Natural killer cell (primary cell): ENCODE data around the gene RRP15. TPM values are rescaled to one million over a fixed set of nuclear protein-coding genes. Genes with fewer than 3 reads are reported as not detected.

Source experiments
- ATAC-seq, 3 donors: fragments of 150-1000 bp in 2 of 3; fragments of 200-7000 bp in 1 of 3; cut with Tn5 transposase; 1 replicate in 1 of 3; 2 replicates in 2 of 3; pipeline ENCODE4 v1.10.0; 2021; ENCODE audit warnings: mild to moderate bottlenecking in 2 of 3, moderate library complexity in 2 of 3
- DNase-seq, 2 donors: peaks; one replicate each; pipeline versions ENCODE4 v3.0.0 to v3.0.0-alpha.2; 2013 to 2021; ENCODE audit warnings: mixed read lengths in 1 of 2
- H3K27ac ChIP-seq: one replicate; pipeline ENCODE4 v1.5.1; 2013; ENCODE audit warnings: mild to moderate bottlenecking, low read length
- H3K27me3 ChIP-seq: one replicate; pipeline ENCODE4 v1.6.1; 2013; ENCODE audit warnings: low read length; ENCODE audit not compliant: control insufficient read depth, insufficient read depth
- H3K36me3 ChIP-seq: one replicate; pipeline ENCODE4 v1.6.1; 2013; ENCODE audit warnings: low read length; ENCODE audit not compliant: control insufficient read depth, insufficient read depth
- H3K4me1 ChIP-seq: one replicate; pipeline ENCODE4 v1.6.1; 2013; ENCODE audit warnings: low read length; ENCODE audit not compliant: control insufficient read depth, insufficient read depth
- H3K4me3 ChIP-seq: one replicate; pipeline ENCODE4 v1.5.1; 2013; ENCODE audit warnings: low read length
- H3K9me3 ChIP-seq: one replicate; pipeline ENCODE4 v1.6.1; 2013; ENCODE audit warnings: low read length; ENCODE audit not compliant: control insufficient read depth, insufficient read depth
- H3K27ac Mint-ChIP-seq, 2 donors: one replicate each; pipeline ENCODE4 v1.8.0; 2022; ENCODE audit warnings: mild to moderate bottlenecking in 2 of 2, mixed read lengths in 2 of 2, moderate library complexity in 1 of 2
- H3K27me3 Mint-ChIP-seq, 2 donors: one replicate each; pipeline ENCODE4 v1.8.0; 2022; ENCODE audit warnings: low read depth in 2 of 2, mixed read lengths in 2 of 2
- H3K36me3 Mint-ChIP-seq: one replicate; pipeline ENCODE4 v1.8.0; 2022; ENCODE audit warnings: mixed read lengths
- H3K4me1 Mint-ChIP-seq, 2 donors: one replicate each; pipeline ENCODE4 v1.8.0; 2022; ENCODE audit warnings: mixed read lengths in 2 of 2
- H3K4me3 Mint-ChIP-seq: one replicate; pipeline ENCODE4 v1.8.0; 2022; ENCODE audit warnings: mild to moderate bottlenecking, moderate library complexity, mixed read lengths
- H3K9me3 Mint-ChIP-seq, 2 donors: one replicate each; pipeline ENCODE4 v1.8.0; 2022; ENCODE audit warnings: mixed read lengths in 2 of 2
- CTCF ChIP-seq: fragments of 200-600 bp; IDR thresholded peaks from one replicate; pipeline ENCODE4 v1.8.0; 2022; ENCODE audit warnings: antibody characterized with exemption
- WGBS: methylation state at CpG from one replicate; pipeline ENCODE4 v1.1.7; 2013; ENCODE audit warnings: missing lambda C conversion rate; ENCODE audit not compliant: insufficient coverage; 5-methylcytosine and 5-hydroxymethylcytosine counted together
- intact Hi-C: fragments of 100-400 bp; cut with micrococcal nuclease; formaldehyde crosslinking; loops from one replicate; pipeline ENCODE4 v1.14.2; 2022
- total RNA-seq, 4 donors: library from RNA; stranded (reverse); fragments of 120-200 nt in 1 of 4; gene quantifications; one replicate each; pipeline versions ENCODE4 v1.2.3 to v1.2.4, GENCODE V29; 2013 to 2022

The RRP15 gene
- total RNA-seq, 3 donors from 2014 or later (not counting 1 experiment from before 2014, with no cell fraction given), result 9.2 to 15.3 (median 13.3) TPM

GRCh38 chr1:218382261-218382660 lies 97.2 kb downstream of the RRP15 start:
- no peaks in the 10 kb centered on the region for H3K9me3 Mint-ChIP-seq
- H3K4me3 Mint-ChIP-seq, result no peak overlapping the region
- Histone ChIP-seq H3K9me3 (no peaks in the 10 kb centered on the region), H3K27me3 (no peaks in the 10 kb centered on the region), H3K36me3 (no peaks in the 10 kb centered on the region), H3K27ac (no peak overlapping the region), H3K4me1 (peaks cover 3% of the 10 kb centered on the region), H3K4me3 (no peak overlapping the region)
- intact Hi-C loops, result no loop called here
- H3K36me3 Mint-ChIP-seq, result no peaks in the 10 kb centered on the region
- WGBS, result 89% methylated on average over 2 of the region's 4 CpGs
- no peak for TF ChIP-seq CTCF
- DNase-seq (no peak), ATAC-seq (no peak)
- H3K4me1 Mint-ChIP-seq, result peaks cover 5% of the 10 kb centered on the region in 2 donors
- peaks cover 0 to 14% of the 10 kb centered on the region in 2 donors for H3K27me3 Mint-ChIP-seq
- H3K27ac Mint-ChIP-seq, result no peak overlapping the region

GRCh38 chr1:218383051-218383450 lies 98.0 kb downstream of the RRP15 start:
- no peaks in the 10 kb centered on the region for H3K36me3 ChIP-seq
- TF ChIP-seq CTCF, result no peak
- Mint-ChIP-seq H3K27ac (no peak overlapping the region), H3K36me3 (no peaks in the 10 kb centered on the region), H3K4me1 (no peaks in the 10 kb centered on the region), H3K27me3 (peaks cover 0 to 14% of the 10 kb centered on the region in 2 donors), H3K9me3 (no peaks in the 10 kb centered on the region), H3K4me3 (no peak overlapping the region)
- 67% methylated on average over 2 of the region's 2 CpGs for WGBS
- no peak overlapping the region for H3K27ac ChIP-seq
- no peaks in the 10 kb centered on the region for H3K4me1 ChIP-seq
- DNase-seq (no peak), ATAC-seq (no peak)
- H3K4me3 ChIP-seq, result no peak overlapping the region
- no peaks in the 10 kb centered on the region for H3K9me3 ChIP-seq
- intact Hi-C loops, result no loop called here
- no peaks in the 10 kb centered on the region for H3K27me3 ChIP-seq

GRCh38 chr1:218383681-218384080 lies 98.6 kb downstream of the RRP15 start:
- intact Hi-C loops, result no loop called here
- Mint-ChIP-seq H3K27ac (no peak overlapping the region), H3K9me3 (no peaks in the 10 kb centered on the region), H3K27me3 (peaks cover 0 to 14% of the 10 kb centered on the region in 2 donors), H3K4me1 (no peaks in the 10 kb centered on the region), H3K36me3 (no peaks in the 10 kb centered on the region), H3K4me3 (no peak overlapping the region)
- H3K4me3 ChIP-seq, result no peak overlapping the region
- H3K4me1 ChIP-seq, result no peaks in the 10 kb centered on the region
- H3K36me3 ChIP-seq, result no peaks in the 10 kb centered on the region
- ATAC-seq (no peak), DNase-seq (no peak)
- no peak overlapping the region for H3K27ac ChIP-seq
- H3K27me3 ChIP-seq, result no peaks in the 10 kb centered on the region
- H3K9me3 ChIP-seq, result no peaks in the 10 kb centered on the region
- no peak for TF ChIP-seq CTCF
- 90% methylated on average over 4 of the region's 8 CpGs for WGBS

- Histone ChIP-seq H3K27ac (no peak overlapping the region), H3K4me3 (no peak overlapping the region), H3K27me3 (no peaks in the 10 kb centered on the region), H3K36me3 (no peaks in the 10 kb centered on the region), H3K4me1 (no peaks in the 10 kb centered on the region), H3K9me3 (no peaks in the 10 kb centered on the region)
- ATAC-seq (no peak), DNase-seq (no peak)
- no peaks in the 10 kb centered on the region for H3K36me3 Mint-ChIP-seq
- H3K4me3 Mint-ChIP-seq, result no peak overlapping the region
- TF ChIP-seq CTCF, result no peak
- WGBS, result 81% methylated on average over 6 of the region's 6 CpGs
- H3K27me3 Mint-ChIP-seq, result peaks cover 0 to 14% of the 10 kb centered on the region in 2 donors
- H3K27ac Mint-ChIP-seq, result no peak overlapping the region
- no peaks in the 10 kb centered on the region for H3K9me3 Mint-ChIP-seq
- H3K4me1 Mint-ChIP-seq, result no peaks in the 10 kb centered on the region
- intact Hi-C loops, result no loop called here
Measured at GRCh38 chr1:218384581-218384993, 99.5 kb downstream of the RRP15 start.
